HEK293T (cell line): ENCODE data around the gene MEIOSIN.

Experiments used
- CTCF ChIA-PET: fragments of 350-600 bp; formaldehyde crosslinking; extraction: SDS; loops from one replicate; lab custom pipeline; 2021; ENCODE audit warnings: antibody characterized with exemption, inconsistent platforms; lab: Yijun Ruan, JAX
- POLR2A ChIA-PET: fragments of 350-600 bp; formaldehyde crosslinking; extraction: SDS; loops from one replicate; lab custom pipeline; 2020; ENCODE audit warnings: antibody characterized with exemption, inconsistent platforms; lab: Yijun Ruan, JAX
- DNase-seq: peaks from one replicate; pipeline ENCODE4 v3.0.0; 2012; ENCODE audit warnings: mixed read lengths; ENCODE audit errors: extremely low spot score
- ARNT ChIP-seq: fragments of 450-650 bp; IDR thresholded peaks from 2 replicates; pipeline ENCODE4 v1.6.1; 2017; ENCODE audit warnings: mild to moderate bottlenecking
- BHLHE40 ChIP-seq: fragments of 450-650 bp; IDR thresholded peaks from 2 replicates; pipeline ENCODE4 v1.6.1; 2016; ENCODE audit warnings: mild to moderate bottlenecking, moderate library complexity, borderline replicate concordance
- CTBP1 ChIP-seq: fragments of 450-650 bp; IDR thresholded peaks from 2 replicates; pipeline ENCODE4 v1.6.1; 2016; ENCODE audit warnings: borderline replicate concordance
- ELF4 ChIP-seq: fragments of 450-650 bp; IDR thresholded peaks from 2 replicates; pipeline ENCODE4 v1.6.1; 2017; ENCODE audit warnings: antibody characterized with exemption
- FOXA1 ChIP-seq: fragments of 450-650 bp; IDR thresholded peaks from 2 replicates; pipeline ENCODE4 v1.6.1; 2016; ENCODE audit warnings: mild to moderate bottlenecking
- FOXK2 ChIP-seq: fragments of 450-650 bp; IDR thresholded peaks from 2 replicates; pipeline ENCODE4 v1.6.1; 2016; ENCODE audit warnings: mild to moderate bottlenecking
- FOXM1 ChIP-seq: fragments of 450-650 bp; IDR thresholded peaks from 2 replicates; pipeline ENCODE4 v1.6.1; 2017; ENCODE audit warnings: mild to moderate bottlenecking, borderline replicate concordance
- HDGF ChIP-seq: fragments of 450-650 bp; IDR thresholded peaks from 2 replicates; pipeline ENCODE4 v1.6.1; 2017; ENCODE audit warnings: antibody characterized with exemption, borderline replicate concordance
- L3MBTL2 ChIP-seq: fragments of 450-650 bp; conservative IDR thresholded peaks from 2 replicates; pipeline ENCODE4 v1.6.1; 2016; ENCODE audit warnings: mild to moderate bottlenecking
- LEF1 ChIP-seq: fragments of 450-650 bp; IDR thresholded peaks from 2 replicates; pipeline ENCODE4 v1.6.1; 2017; ENCODE audit warnings: mild to moderate bottlenecking, borderline replicate concordance
- NFRKB ChIP-seq: fragments of 450-650 bp; IDR thresholded peaks from 2 replicates; pipeline ENCODE4 v1.6.1; 2016; ENCODE audit warnings: mild to moderate bottlenecking, moderate library complexity
- PKNOX1 ChIP-seq: fragments of 450-650 bp; IDR thresholded peaks from 2 replicates; pipeline ENCODE4 v1.6.1; 2016
- SP1 ChIP-seq: fragments of 450-650 bp; IDR thresholded peaks from 2 replicates; pipeline ENCODE4 v1.6.1; 2017
- SUZ12 ChIP-seq: fragments of 450-650 bp; IDR thresholded peaks from 2 replicates; pipeline ENCODE4 v1.6.1; 2016; ENCODE audit warnings: mild to moderate bottlenecking
- TARDBP ChIP-seq: fragments of 450-650 bp; IDR thresholded peaks from 2 replicates; pipeline ENCODE4 v1.6.1; 2016
- ZNF384 ChIP-seq: fragments of 450-650 bp; IDR thresholded peaks from 2 replicates; pipeline ENCODE4 v1.6.1; 2016

MEIOSIN gene

GRCh38 chr19:45754323-45754722 is 21.1 kb downstream of the MEIOSIN start:
- CTCF ChIA-PET = interaction anchor here (0.6 to 0.8 kb wide), 2 partner anchors 16 to 19 kb away, joined by 3 read pairs; no protein-coding TSS in a partner anchor
- POLR2A ChIA-PET = interaction anchor here (0.5 to 2.1 kb wide), 3 partner anchors 15 to 732 kb away, joined by 3 to 8 read pairs (median 3); partner anchors contain the start of genes QPCTL, SIX5 and SNRPD2
- DNase-seq = no peak
- TF ChIP-seq TARDBP (no peak), FOXM1 (no peak), HDGF (no peak), FOXK2 (no peak), SUZ12 (no peak), BHLHE40 (no peak), NFRKB (no peak), L3MBTL2 (no peak)

GRCh38 chr19:45757695-45758094 is 24.5 kb downstream of the MEIOSIN start:
- POLR2A ChIA-PET = interaction anchor here (0.6 to 1.9 kb wide), 4 partner anchors 10 to 296 kb away, joined by 3 to 7 read pairs (median 4); partner anchors contain the start of genes QPCTL and SNRPD2
- CTCF ChIA-PET = interaction anchor here (0.6 to 0.7 kb wide), 2 partner anchors 77 to 271 kb away, joined by 4 to 5 read pairs; no protein-coding TSS in a partner anchor
- TF ChIP-seq SP1 (no peak), PKNOX1 (no peak), BHLHE40 (no peak), LEF1 (no peak), SUZ12 (no peak), ELF4 (no peak), L3MBTL2 (no peak; the same call in 1 of the 2 replicates), NFRKB (no peak)
- no peak for DNase-seq

- ChIA-PET POLR2A (interaction anchor here (1.5 kb wide), 1 partner anchor 10 kb away, joined by 6 read pairs; the partner anchor contains the start of gene SIX5), CTCF (interaction anchor here (0.7 kb wide), 1 partner anchor 38 kb away, joined by 3 read pairs; no protein-coding TSS in a partner anchor)
These were observed 25.7 kb downstream of the MEIOSIN start for GRCh38 chr19:45758921-45759320.

GRCh38 chr19:45761714-45762113 is 28.5 kb downstream of the MEIOSIN start:
- DNase-seq = no peak
- TF ChIP-seq L3MBTL2 (no peak), NFRKB (no peak), FOXA1 (no peak), ELF4 (no peak), CTBP1 (no peak), ZNF384 (no peak), LEF1 (no peak), TARDBP (no peak), FOXM1 (no peak), ARNT (no peak), SUZ12 (no peak), FOXK2 (no peak), PKNOX1 (no peak), SP1 (no peak), HDGF (no peak), BHLHE40 (no peak)
- POLR2A ChIA-PET = no interaction called here
- CTCF ChIA-PET = no interaction called here

More at GRCh38 chr19:45758921-45759320, 25.7 kb downstream of the MEIOSIN start:
- TF ChIP-seq TARDBP (no peak), CTBP1 (no peak), FOXK2 (no peak), FOXM1 (no peak), SP1 (no peak), ARNT (no peak), LEF1 (no peak), L3MBTL2 (no peak), ELF4 (no peak), ZNF384 (no peak), NFRKB (no peak), HDGF (no peak), BHLHE40 (no peak), PKNOX1 (no peak), SUZ12 (no peak)
- no peak for DNase-seq

- CTCF ChIA-PET = interaction anchor here (0.8 kb wide), 1 partner anchor 9 kb away, joined by 3 read pairs; no protein-coding TSS in a partner anchor
- POLR2A ChIA-PET = no interaction called here
- TF ChIP-seq BHLHE40 (no peak), ARNT (no peak), FOXM1 (no peak), PKNOX1 (no peak), ZNF384 (no peak), TARDBP (no peak), ELF4 (no peak), HDGF (no peak), SP1 (no peak)
- no peak for DNase-seq
These were observed 29.8 kb downstream of the MEIOSIN start for GRCh38 chr19:45762870-45763631.
